H1 (cell line): ENCODE data around the gene CRK.

Experiments
- MAX ChIP-seq: IDR thresholded peaks from 2 replicates; pipeline ENCODE4 v1.6.1; 2012; ENCODE audit warnings: inconsistent platforms
- POLR2A ChIP-seq, 2 experiments: IDR thresholded peaks; 1 replicate in 1 of 2; 2 replicates in 1 of 2; pipeline ENCODE4 v1.6.1; 2011; ENCODE audit warnings: low read depth in 2 of 2, low read length in 2 of 2, mild to moderate bottlenecking in 2 of 2; ENCODE audit errors: control extremely low read depth in 1 of 2
- SIX5 ChIP-seq: IDR thresholded peaks from 2 replicates; pipeline ENCODE4 v1.6.1; 2011; ENCODE audit warnings: mild to moderate bottlenecking, low read depth, low read length
- TF ChIP-seq, protein P1 (sequence below), 3 experiments: IDR thresholded peaks; 1 replicate in 2 of 3; 2 replicates in 1 of 3; pipeline versions ENCODE4 v1.5.1 to v1.6.1; 2011; ENCODE audit warnings: low read length in 3 of 3, mild to moderate bottlenecking in 3 of 3, inconsistent platforms in 2 of 3, low read depth in 1 of 3, moderate library complexity in 1 of 3; ENCODE audit not compliant: insufficient read depth in 1 of 3; ENCODE audit errors: control extremely low read depth in 1 of 3

- TF ChIP-seq, protein P1, sequence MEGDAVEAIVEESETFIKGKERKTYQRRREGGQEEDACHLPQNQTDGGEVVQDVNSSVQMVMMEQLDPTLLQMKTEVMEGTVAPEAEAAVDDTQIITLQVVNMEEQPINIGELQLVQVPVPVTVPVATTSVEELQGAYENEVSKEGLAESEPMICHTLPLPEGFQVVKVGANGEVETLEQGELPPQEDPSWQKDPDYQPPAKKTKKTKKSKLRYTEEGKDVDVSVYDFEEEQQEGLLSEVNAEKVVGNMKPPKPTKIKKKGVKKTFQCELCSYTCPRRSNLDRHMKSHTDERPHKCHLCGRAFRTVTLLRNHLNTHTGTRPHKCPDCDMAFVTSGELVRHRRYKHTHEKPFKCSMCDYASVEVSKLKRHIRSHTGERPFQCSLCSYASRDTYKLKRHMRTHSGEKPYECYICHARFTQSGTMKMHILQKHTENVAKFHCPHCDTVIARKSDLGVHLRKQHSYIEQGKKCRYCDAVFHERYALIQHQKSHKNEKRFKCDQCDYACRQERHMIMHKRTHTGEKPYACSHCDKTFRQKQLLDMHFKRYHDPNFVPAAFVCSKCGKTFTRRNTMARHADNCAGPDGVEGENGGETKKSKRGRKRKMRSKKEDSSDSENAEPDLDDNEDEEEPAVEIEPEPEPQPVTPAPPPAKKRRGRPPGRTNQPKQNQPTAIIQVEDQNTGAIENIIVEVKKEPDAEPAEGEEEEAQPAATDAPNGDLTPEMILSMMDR (IDR thresholded peaks at IDR 0.05; ENCODE audit: control extremely low read depth in 1 of 3, insufficient read depth in 1 of 3, low read depth in 1 of 3, low read length in 3 of 3), result no peak
- TF ChIP-seq MAX (no peak), SIX5 (no peak), POLR2A (IDR thresholded peaks at IDR 0.05; ENCODE audit: control extremely low read depth in 1 of 2, low read depth in 2 of 2, low read length in 2 of 2) (0 out of 3 replicates have a peak, but pooled peaks of 1 of the 2 experiments have one; percentile 26)
Measured at GRCh38 chr17:1374431-1375177, 81.4 kb downstream of the CRK start.
